Measurements from ENCODE around the gene SLC19A2.

The SLC19A2 gene

DNA sequence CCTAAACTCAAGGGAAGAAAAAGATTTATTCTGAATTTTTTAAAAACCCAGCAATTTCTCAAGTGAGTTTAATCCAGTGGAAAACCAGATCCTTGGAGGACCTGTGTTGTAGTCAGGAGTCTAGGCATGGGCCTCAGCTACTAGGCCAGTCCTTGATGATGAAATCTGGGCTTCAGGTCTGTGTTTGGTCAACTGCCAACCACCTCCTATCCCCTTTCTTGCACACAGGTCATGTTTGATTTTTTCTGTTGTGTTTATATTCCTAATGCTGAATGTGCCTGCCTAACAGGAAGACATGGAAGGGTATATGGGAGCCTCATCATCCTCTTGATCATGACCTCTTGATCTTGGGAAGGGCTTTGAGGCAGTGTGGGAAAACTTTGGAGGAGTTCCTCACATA is 38.2 kb upstream of the SLC19A2 start:
- no peaks in the 10 kb centered on the region for H3K9me3 ChIP-seq (ENCODE audit: insufficient read depth, low read depth, low read length)
- peaks cover 13% of the 10 kb centered on the region for H3K4me1 ChIP-seq (ENCODE audit: insufficient read depth, low read length)
- no peaks in the 10 kb centered on the region for H3K27me3 ChIP-seq (ENCODE audit: insufficient read depth, low read length)
- no peak overlapping the region for H3K4me3 ChIP-seq (ENCODE audit: low read length)
- H3K27ac ChIP-seq (ENCODE audit: low read length): no peak overlapping the region
- H3K9ac ChIP-seq (ENCODE audit: low read depth, low read length): no peak overlapping the region
- no peaks in the 10 kb centered on the region for H3K36me3 ChIP-seq (ENCODE audit: insufficient read depth, low read depth, low read length)

DNA sequence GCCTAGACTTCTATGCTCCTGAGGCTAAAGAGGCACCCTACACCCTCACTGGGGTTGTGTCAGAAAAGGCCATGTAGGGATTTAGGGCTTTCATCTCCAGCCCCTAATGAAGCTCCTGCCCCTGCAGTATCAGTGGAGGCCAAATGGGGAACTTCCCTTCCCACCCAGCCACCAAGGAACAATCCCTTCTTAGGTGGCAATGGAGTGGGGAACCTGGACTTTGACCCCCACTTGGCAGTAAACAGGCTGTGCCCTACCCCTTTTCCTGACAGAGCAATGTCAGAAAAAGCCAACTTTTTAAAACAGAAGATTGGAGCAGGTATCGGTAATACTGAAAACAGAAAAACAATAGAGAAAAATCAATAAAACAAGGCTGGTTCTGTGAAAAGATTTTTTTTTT is 35.5 kb upstream of the SLC19A2 start:
- Histone ChIP-seq H3K9ac (ENCODE audit: low read depth, low read length) (no peak overlapping the region), H3K9me3 (ENCODE audit: insufficient read depth, low read depth, low read length) (no peaks in the 10 kb centered on the region), H3K4me1 (ENCODE audit: insufficient read depth, low read length) (no peaks in the 10 kb centered on the region), H3K27ac (ENCODE audit: low read length) (no peak overlapping the region), H3K36me3 (ENCODE audit: insufficient read depth, low read depth, low read length) (no peaks in the 10 kb centered on the region), H3K4me3 (ENCODE audit: low read length) (no peak overlapping the region), H3K27me3 (ENCODE audit: insufficient read depth, low read length) (no peaks in the 10 kb centered on the region)

DNA sequence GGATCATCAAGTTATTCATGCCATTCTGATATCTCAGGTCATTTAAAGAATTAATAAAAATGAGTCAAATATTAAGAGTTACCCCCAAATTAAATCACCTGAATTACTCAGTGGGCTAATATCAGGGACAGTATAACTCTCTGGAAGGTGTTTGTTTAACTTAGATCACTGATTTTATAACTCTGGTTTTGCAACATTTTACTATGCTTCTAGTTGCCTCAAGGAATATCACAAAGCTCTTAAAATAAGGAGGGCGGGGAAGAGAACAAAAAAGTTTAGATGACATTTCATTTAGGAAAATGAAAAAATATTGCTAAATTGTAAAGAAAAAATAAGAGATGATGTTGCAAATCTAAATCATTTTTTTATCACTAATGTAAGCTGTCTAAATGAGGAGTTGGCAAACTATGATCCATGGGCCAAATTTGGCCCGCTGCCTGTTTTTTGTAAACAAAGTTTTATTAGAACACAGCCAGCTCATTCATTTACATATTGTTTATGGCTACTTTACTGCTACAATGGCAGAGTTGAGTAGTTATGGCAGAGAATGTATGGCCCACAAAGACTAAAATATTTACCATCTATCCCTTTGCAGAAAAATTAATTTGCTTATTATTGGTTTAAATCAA is 31.9 kb upstream of the SLC19A2 start:
- peaks cover 1% of the 10 kb centered on the region; the same call in 1 of the 2 replicates for H3K4me1 ChIP-seq (ENCODE audit: insufficient read depth, low read length)
- H3K9me3 ChIP-seq (ENCODE audit: insufficient read depth, low read depth, low read length): no peaks in the 10 kb centered on the region
- H3K4me3 ChIP-seq (ENCODE audit: low read length): no peak overlapping the region
- no peaks in the 10 kb centered on the region for H3K27me3 ChIP-seq (ENCODE audit: insufficient read depth, low read length)
- H3K27ac ChIP-seq (ENCODE audit: low read length): no peak overlapping the region
- no peaks in the 10 kb centered on the region for H3K36me3 ChIP-seq (ENCODE audit: insufficient read depth, low read depth, low read length)
- no peak overlapping the region for H3K9ac ChIP-seq (ENCODE audit: low read depth, low read length)

DNA sequence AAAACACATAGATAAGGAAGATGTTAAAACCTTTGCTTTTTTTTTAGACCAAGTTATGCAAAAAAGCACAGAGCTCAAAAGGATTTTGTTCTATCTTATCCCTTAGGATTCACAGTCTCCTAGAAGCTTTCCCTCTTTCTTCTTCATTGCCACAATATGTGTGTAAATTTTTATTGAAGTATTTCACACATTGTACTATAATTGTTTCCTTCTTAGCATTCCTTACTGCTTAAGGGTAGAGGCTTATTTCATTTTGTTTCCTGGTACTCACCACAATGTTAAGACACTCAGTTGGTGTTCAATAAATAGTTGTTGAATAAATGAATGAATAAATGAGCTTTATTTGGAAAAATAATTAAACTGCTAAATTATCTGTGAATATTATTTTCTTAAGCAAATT is 29.9 kb upstream of the SLC19A2 start:
- H3K36me3 ChIP-seq (ENCODE audit: insufficient read depth, low read depth, low read length): no peaks in the 10 kb centered on the region

DNA sequence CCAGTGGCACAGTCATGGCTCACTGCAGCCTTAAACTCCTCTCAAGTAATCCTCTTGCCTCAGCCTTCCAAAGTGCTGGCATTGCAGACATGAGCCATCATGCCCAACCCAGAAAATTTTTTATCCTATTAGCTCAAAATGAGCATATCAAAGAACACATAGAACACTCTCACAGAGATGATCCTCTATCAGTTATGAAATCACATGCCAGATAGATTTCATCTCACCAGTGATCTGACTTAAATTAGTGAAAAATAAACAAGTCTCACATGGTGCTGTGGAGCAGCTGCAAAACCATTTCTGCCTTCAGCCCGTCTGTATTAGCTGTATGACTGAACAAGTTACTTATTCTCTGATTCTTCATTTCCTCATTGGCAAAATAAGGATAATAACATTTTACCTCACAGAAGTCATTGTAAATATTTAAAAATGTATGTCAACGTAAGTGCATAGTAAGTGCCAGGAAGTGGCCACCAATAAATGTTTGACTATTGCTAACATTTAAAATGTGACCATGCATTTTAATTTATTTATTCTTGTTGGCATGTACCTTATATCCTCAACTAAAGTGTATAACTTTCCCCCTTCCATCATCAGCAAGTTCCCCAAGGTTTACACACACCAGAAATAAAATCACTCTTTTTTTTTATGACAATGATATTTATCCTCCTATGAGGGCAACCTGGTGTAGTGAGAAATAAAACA is 29.0 kb upstream of the SLC19A2 start:
- Histone ChIP-seq H3K4me3 (ENCODE audit: low read length) (no peak overlapping the region), H3K9me3 (ENCODE audit: insufficient read depth, low read depth, low read length) (no peaks in the 10 kb centered on the region), H3K36me3 (ENCODE audit: insufficient read depth, low read depth, low read length) (no peaks in the 10 kb centered on the region), H3K4me1 (ENCODE audit: insufficient read depth, low read length) (peaks cover 4% of the 10 kb centered on the region; the same call in 1 of the 2 replicates), H3K27me3 (ENCODE audit: insufficient read depth, low read length) (no peaks in the 10 kb centered on the region), H3K9ac (ENCODE audit: low read depth, low read length) (no peak overlapping the region), H3K27ac (ENCODE audit: low read length) (no peak overlapping the region)

More for the DNA sequence above, 29.9 kb upstream of the SLC19A2 start:
- Histone ChIP-seq H3K27ac (ENCODE audit: low read length) (no peak overlapping the region), H3K4me1 (ENCODE audit: insufficient read depth, low read length) (peaks cover 4% of the 10 kb centered on the region; the same call in 1 of the 2 replicates), H3K27me3 (ENCODE audit: insufficient read depth, low read length) (no peaks in the 10 kb centered on the region), H3K4me3 (ENCODE audit: low read length) (no peak overlapping the region), H3K9ac (ENCODE audit: low read depth, low read length) (no peak overlapping the region), H3K9me3 (ENCODE audit: insufficient read depth, low read depth, low read length) (no peaks in the 10 kb centered on the region)

DNA sequence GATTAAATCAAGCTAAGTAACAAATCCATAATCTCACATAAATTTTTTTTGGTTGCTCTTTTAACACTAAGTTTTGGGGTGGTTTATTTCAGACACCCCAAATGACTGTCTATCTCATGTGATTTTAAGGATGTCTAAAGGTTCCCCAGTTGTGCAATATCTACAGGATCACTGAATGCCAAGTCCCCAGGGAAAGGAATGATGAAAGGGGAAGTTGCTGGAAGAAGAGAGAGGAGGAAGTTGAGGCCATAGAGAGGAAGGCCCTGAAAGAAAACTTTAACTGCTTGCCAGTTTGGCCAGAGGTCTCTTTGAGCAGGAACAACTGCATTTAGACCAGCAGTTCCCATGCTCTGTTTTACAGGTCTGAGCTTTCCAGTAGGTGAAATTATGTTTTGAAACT is 27.5 kb upstream of the SLC19A2 start:
- Histone ChIP-seq H3K36me3 (ENCODE audit: insufficient read depth, low read depth, low read length) (no peaks in the 10 kb centered on the region), H3K27me3 (ENCODE audit: insufficient read depth, low read length) (no peaks in the 10 kb centered on the region), H3K4me1 (ENCODE audit: insufficient read depth, low read length) (peaks cover 4% of the 10 kb centered on the region; the same call in 1 of the 2 replicates), H3K9me3 (ENCODE audit: insufficient read depth, low read depth, low read length) (no peaks in the 10 kb centered on the region), H3K4me3 (ENCODE audit: low read length) (no peak overlapping the region), H3K27ac (ENCODE audit: low read length) (no peak overlapping the region), H3K9ac (ENCODE audit: low read depth, low read length) (no peak overlapping the region)

DNA sequence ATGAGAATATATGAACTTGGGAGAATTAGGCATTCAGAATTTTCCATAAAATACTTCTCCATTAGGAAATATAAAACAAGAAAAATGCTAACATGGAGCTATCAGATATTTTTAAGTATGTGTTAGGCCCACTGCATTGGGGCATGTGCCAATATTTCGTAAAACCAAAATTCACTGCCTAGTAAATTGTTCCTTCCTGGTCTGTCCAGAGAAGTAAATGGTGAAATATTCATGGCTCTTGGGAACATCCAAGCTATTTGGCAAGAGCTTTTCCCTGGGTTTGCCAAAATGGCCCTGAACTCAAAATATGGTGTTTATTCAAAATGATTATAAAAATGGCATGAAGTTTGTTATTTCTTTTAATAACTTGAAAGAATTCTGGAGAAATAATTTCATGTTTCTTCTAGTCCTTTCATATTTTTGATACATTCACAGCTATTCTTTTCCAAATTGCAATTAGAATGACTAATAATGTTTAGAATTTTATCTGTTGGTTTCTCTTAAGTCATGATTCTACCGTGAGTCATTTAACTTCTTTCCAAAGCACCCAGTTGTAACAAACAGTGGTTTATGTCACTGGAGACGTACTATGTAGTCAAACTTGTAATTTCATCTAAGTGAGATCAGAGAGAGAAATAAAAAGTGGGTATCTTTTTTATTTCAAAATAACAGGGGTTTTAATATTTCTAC is 25.7 kb upstream of the SLC19A2 start:
- H3K9me3 ChIP-seq (ENCODE audit: insufficient read depth, low read depth, low read length): no peaks in the 10 kb centered on the region
- H3K27ac ChIP-seq (ENCODE audit: low read length): no peak overlapping the region
- H3K36me3 ChIP-seq (ENCODE audit: insufficient read depth, low read depth, low read length): no peaks in the 10 kb centered on the region
- no peak overlapping the region for H3K4me3 ChIP-seq (ENCODE audit: low read length)
- peaks cover 4% of the 10 kb centered on the region; the same call in 1 of the 2 replicates for H3K4me1 ChIP-seq (ENCODE audit: insufficient read depth, low read length)
- no peak overlapping the region for H3K9ac ChIP-seq (ENCODE audit: low read depth, low read length)
- no peaks in the 10 kb centered on the region for H3K27me3 ChIP-seq (ENCODE audit: insufficient read depth, low read length)

DNA sequence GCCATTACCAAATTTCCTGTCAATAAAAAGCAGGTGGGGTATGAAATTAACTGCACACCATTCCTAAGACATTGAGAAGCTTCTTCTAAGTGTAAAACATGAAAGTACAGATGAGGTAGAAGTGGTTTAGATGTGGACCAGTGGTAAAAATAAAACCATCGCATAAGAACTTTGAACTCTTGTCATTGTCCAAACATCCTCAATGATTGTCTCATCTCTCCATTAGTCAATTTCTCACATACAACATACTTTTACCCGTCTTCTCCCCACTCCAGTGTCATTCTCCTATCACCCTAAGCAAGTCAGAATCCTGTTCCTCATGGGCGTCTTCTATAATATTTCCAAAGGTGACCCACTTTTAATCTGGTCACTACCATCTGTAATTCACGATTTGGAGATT is 24.3 kb upstream of the SLC19A2 start:
- H3K4me3 ChIP-seq (ENCODE audit: low read length): no peak overlapping the region
- H3K36me3 ChIP-seq (ENCODE audit: insufficient read depth, low read depth, low read length): no peaks in the 10 kb centered on the region

DNA sequence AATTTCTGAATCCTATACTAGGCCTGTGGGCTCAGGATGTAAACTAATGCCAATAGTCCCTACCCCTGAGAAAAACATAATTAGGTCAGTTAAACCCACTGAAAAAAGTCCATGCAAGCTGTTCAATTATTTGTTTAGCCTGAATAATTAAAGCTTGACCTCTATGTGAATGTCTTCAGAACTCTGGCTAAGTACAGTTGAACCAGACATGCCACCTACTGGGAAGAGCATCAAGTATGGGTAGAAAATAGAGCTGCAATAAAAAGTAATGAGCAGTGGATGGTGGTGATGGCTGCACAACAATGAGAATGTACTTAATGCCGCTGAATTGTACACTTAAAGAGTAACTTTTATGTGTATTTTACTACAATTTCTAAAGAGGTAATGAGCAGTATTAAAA is 23.6 kb upstream of the SLC19A2 start:
- H3K36me3 ChIP-seq (ENCODE audit: insufficient read depth, low read depth, low read length): no peaks in the 10 kb centered on the region
- no peak overlapping the region for H3K27ac ChIP-seq (ENCODE audit: low read length)
- H3K9me3 ChIP-seq (ENCODE audit: insufficient read depth, low read depth, low read length): no peaks in the 10 kb centered on the region
- H3K4me1 ChIP-seq (ENCODE audit: insufficient read depth, low read length): peaks cover 4% of the 10 kb centered on the region; the same call in 1 of the 2 replicates
- no peak overlapping the region for H3K4me3 ChIP-seq (ENCODE audit: low read length)
- H3K27me3 ChIP-seq (ENCODE audit: insufficient read depth, low read length): no peaks in the 10 kb centered on the region
- H3K9ac ChIP-seq (ENCODE audit: low read depth, low read length): no peak overlapping the region

More for the DNA sequence above, 24.3 kb upstream of the SLC19A2 start:
- Histone ChIP-seq H3K9ac (ENCODE audit: low read depth, low read length) (no peak overlapping the region), H3K27me3 (ENCODE audit: insufficient read depth, low read length) (no peaks in the 10 kb centered on the region), H3K9me3 (ENCODE audit: insufficient read depth, low read depth, low read length) (no peaks in the 10 kb centered on the region), H3K4me1 (ENCODE audit: insufficient read depth, low read length) (peaks cover 4% of the 10 kb centered on the region; the same call in 1 of the 2 replicates), H3K27ac (ENCODE audit: low read length) (no peak overlapping the region)

DNA sequence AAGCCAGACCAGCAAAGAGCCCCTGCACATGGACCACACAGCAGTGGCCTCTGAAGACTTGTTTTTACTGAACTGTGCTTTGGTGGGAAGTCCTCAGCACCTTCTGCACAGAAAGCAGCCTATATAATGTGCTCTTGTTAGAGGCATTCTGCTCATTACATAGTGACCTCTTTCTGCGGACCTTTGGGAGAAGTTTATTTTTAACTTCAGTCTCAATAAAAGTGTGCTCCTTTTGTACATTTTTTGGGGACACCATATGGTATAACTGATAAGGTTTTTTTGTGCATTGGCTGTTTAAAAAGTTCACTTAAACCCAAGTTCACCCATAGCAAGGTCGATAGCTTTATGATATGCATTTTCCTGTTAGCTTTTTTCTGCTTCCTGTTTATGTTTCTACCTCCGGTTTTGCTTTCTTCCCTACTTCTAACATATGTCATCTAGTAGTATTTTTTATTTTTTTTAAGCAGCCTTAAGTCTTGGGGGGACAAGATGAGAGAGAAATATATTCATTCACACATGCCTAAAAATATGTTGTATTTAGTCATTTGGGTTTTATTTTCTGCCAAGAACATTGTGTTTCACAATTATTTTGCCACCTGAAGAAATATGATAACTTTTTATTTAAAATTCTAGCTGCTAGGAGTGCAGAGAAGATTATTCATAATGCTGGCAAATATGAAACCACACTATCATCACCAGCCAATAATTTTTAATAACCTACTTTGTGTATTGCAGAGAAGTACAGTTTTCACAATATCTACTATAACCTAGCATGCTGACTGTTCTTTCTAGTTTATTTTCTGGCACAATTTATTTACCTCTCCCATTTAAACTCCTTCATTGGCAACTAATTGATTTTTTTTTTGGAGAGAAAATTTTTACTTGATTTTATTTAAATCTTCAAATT is 22.9 kb upstream of the SLC19A2 start:
- no peaks in the 10 kb centered on the region for H3K27me3 ChIP-seq (ENCODE audit: insufficient read depth, low read length)
- H3K4me1 ChIP-seq (ENCODE audit: insufficient read depth, low read length): peaks cover 4% of the 10 kb centered on the region; the same call in 1 of the 2 replicates
- H3K9me3 ChIP-seq (ENCODE audit: insufficient read depth, low read depth, low read length): no peaks in the 10 kb centered on the region
- no peak overlapping the region for H3K27ac ChIP-seq (ENCODE audit: low read length)
- no peaks in the 10 kb centered on the region for H3K36me3 ChIP-seq (ENCODE audit: insufficient read depth, low read depth, low read length)
- no peak overlapping the region for H3K9ac ChIP-seq (ENCODE audit: low read depth, low read length)
- H3K4me3 ChIP-seq (ENCODE audit: low read length): no peak overlapping the region

DNA sequence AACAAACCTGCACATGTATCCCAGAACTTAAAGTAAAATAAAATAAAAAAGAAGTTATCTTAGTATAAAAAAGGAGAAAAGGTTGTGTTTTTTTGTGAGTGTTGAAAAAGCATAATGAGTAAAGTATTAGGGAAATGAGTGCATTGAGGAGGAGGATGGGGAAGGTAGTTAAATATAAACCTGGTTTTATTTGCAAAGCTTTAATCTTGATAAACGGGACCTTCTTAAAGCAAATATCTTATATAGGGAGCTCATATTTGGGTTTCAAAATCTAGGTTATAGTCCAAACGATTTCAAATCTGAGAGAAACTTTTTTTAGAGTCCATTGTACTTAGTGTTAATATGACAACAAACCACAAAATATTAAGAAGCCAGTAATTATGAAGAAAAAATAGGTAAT is 21.7 kb upstream of the SLC19A2 start:
- Histone ChIP-seq H3K9me3 (ENCODE audit: insufficient read depth, low read depth, low read length) (no peaks in the 10 kb centered on the region), H3K27me3 (ENCODE audit: insufficient read depth, low read length) (no peaks in the 10 kb centered on the region), H3K4me1 (ENCODE audit: insufficient read depth, low read length) (no peaks in the 10 kb centered on the region; the same call in 1 of the 2 replicates), H3K9ac (ENCODE audit: low read depth, low read length) (no peak overlapping the region), H3K4me3 (ENCODE audit: low read length) (no peak overlapping the region), H3K36me3 (ENCODE audit: insufficient read depth, low read depth, low read length) (no peaks in the 10 kb centered on the region), H3K27ac (ENCODE audit: low read length) (no peak overlapping the region)

Measured in iPS-20b (cell line).